ENCODE data around the gene TMEM53.
"Not testable (repeated sequence)": the region's sequence is repeated elsewhere in the genome, so short reads cannot be mapped to it uniquely, and the experiment has no call there.

TMEM53 gene

GRCh38 chr1:44701141-44701573 is 26.9 kb upstream of the TMEM53 start:
- DNase-seq (ENCODE audit: extremely low spot score) = no peak
- TF ChIP-seq CTCF (IDR thresholded peaks at IDR 0.05; ENCODE audit: control extremely low read depth, extremely low read depth, low read depth, missing control alignments) = no peak
- POLR2A ChIA-PET = interaction anchor here (0.6 kb wide), 1 partner anchor 1392 kb away, joined by 11 read pairs; no protein-coding TSS in a partner anchor
- CTCF ChIA-PET = interaction anchor here (0.7 to 1.0 kb wide), 3 partner anchors 12 to 49 kb away, joined by 3 read pairs; no protein-coding TSS in a partner anchor

GRCh38 chr1:44700573-44700972 is 26.3 kb upstream of the TMEM53 start:
- CTCF ChIA-PET = interaction anchor here (1.0 kb wide), 2 partner anchors 12 to 36 kb away, joined by 3 read pairs; no protein-coding TSS in a partner anchor
- POLR2A ChIA-PET = no interaction called here
- no peak for TF ChIP-seq CTCF (IDR thresholded peaks at IDR 0.05; ENCODE audit: control extremely low read depth, extremely low read depth, low read depth, missing control alignments)
- DNase-seq (ENCODE audit: extremely low spot score) = no peak

GRCh38 chr1:44699375-44699774 is 25.1 kb upstream of the TMEM53 start:
- POLR2A ChIA-PET; DNase-seq (ENCODE audit: extremely low spot score): not testable (repeated sequence)
- CTCF ChIA-PET = interaction anchor here (8.4 kb wide), 1 partner anchor 15 kb away, joined by 69 read pairs; no protein-coding TSS in a partner anchor

GRCh38 chr1:44698138-44698537 is 23.9 kb upstream of the TMEM53 start:
- ChIA-PET CTCF (interaction anchor here (1.3 to 8.4 kb wide), 3 partner anchors 9 to 46 kb away, joined by 6 to 69 read pairs (median 23); no protein-coding TSS in a partner anchor), POLR2A (interaction anchor here (4.4 kb wide), 1 partner anchor 23 kb away, joined by 28 read pairs; no protein-coding TSS in a partner anchor)
- no peak for TF ChIP-seq CTCF (IDR thresholded peaks at IDR 0.05; ENCODE audit: control extremely low read depth, extremely low read depth, low read depth, missing control alignments)
- no peak for DNase-seq (ENCODE audit: extremely low spot score)

- POLR2A ChIA-PET = interaction anchor here (1.0 to 4.4 kb wide), 2 partner anchors 24 to 78 kb away, joined by 3 to 28 read pairs; partner anchors contain the start of gene RPS8
- DNase-seq (ENCODE audit: extremely low spot score) = no peak
- CTCF ChIA-PET = interaction anchor here (0.8 to 8.4 kb wide), 10 partner anchors 10 to 44 kb away, joined by 3 to 69 read pairs (median 6); partner anchors contain the start of gene ARMH1
- TF ChIP-seq CTCF (IDR thresholded peaks at IDR 0.05; ENCODE audit: control extremely low read depth, extremely low read depth, low read depth, missing control alignments) = no peak
Observed at GRCh38 chr1:44696789-44697345, 22.6 kb upstream of the TMEM53 start.

GRCh38 chr1:44696101-44696500 is 21.8 kb upstream of the TMEM53 start:
- POLR2A ChIA-PET = interaction anchor here (1.1 to 4.4 kb wide), 2 partner anchors 25 to 123 kb away, joined by 3 to 28 read pairs; no protein-coding TSS in a partner anchor
- no peak for DNase-seq (ENCODE audit: extremely low spot score)
- CTCF ChIA-PET = interaction anchor here (1.1 to 8.4 kb wide), 11 partner anchors 11 to 290 kb away, joined by 3 to 69 read pairs (median 6); partner anchors contain the start of genes ARMH1 and EIF2B3
- no peak for TF ChIP-seq CTCF (IDR thresholded peaks at IDR 0.05; ENCODE audit: control extremely low read depth, extremely low read depth, low read depth, missing control alignments)

GRCh38 chr1:44695671-44696070 is 21.4 kb upstream of the TMEM53 start:
- TF ChIP-seq CTCF (IDR thresholded peaks at IDR 0.05; ENCODE audit: control extremely low read depth, extremely low read depth, low read depth, missing control alignments) = no peak
- CTCF ChIA-PET = interaction anchor here (1.1 to 8.4 kb wide), 8 partner anchors 11 to 290 kb away, joined by 3 to 69 read pairs (median 6); partner anchors contain the start of gene EIF2B3
- no peak for DNase-seq (ENCODE audit: extremely low spot score)
- POLR2A ChIA-PET = interaction anchor here (1.1 to 4.4 kb wide), 2 partner anchors 25 to 124 kb away, joined by 3 to 28 read pairs; no protein-coding TSS in a partner anchor
